GM21515 (cell line): ENCODE measurements around the gene ATXN7L1.
A peak's percentile ranks its signal among the peaks of the same experiment; 100 is the strongest.

Experiments
- ATAC-seq: cut with Tn5 transposase; IDR thresholded peaks from one replicate; pipeline ENCODE4 v1.9.1; 2021; ENCODE audit not compliant: unreplicated experiment

ATXN7L1 gene

GRCh38 chr7:105594034-105594433 lies 282.4 kb downstream of the ATXN7L1 start:
- ATAC-seq: no peak

GRCh38 chr7:105591522-105591921 lies 284.9 kb downstream of the ATXN7L1 start:
- ATAC-seq: no peak

GRCh38 chr7:105590793-105591192 lies 285.6 kb downstream of the ATXN7L1 start:
- no peak for ATAC-seq

GRCh38 chr7:105589356-105590077 lies 286.9 kb downstream of the ATXN7L1 start:
- peak; percentile 73 for ATAC-seq

GRCh38 chr7:105587909-105588635 lies 288.3 kb downstream of the ATXN7L1 start:
- no peak for ATAC-seq

- no peak for ATAC-seq
Observed at GRCh38 chr7:105585850-105586500, 290.4 kb downstream of the ATXN7L1 start.

- ATAC-seq: no peak
Observed at GRCh38 chr7:105584165-105584564, 292.2 kb downstream of the ATXN7L1 start.

- no peak for ATAC-seq
Observed at GRCh38 chr7:105583061-105583460, 293.3 kb downstream of the ATXN7L1 start.

- peak; percentile 70 for ATAC-seq
Observed at GRCh38 chr7:105581066-105581811, 295.2 kb downstream of the ATXN7L1 start, which contains the start of gene EFCAB10. Gene EFCAB10, minus strand, starts transcription at chr7:105581493. Its CDS starts 30 bp downstream, at chr7:105581463.

- ATAC-seq: no peak
Observed at GRCh38 chr7:105580022-105580740, 296.2 kb downstream of the ATXN7L1 start.

GRCh38 chr7:105578496-105578895 lies 297.9 kb downstream of the ATXN7L1 start:
- ATAC-seq: no peak

- ATAC-seq: no peak
Observed at GRCh38 chr7:105577251-105577650, 299.1 kb downstream of the ATXN7L1 start.

- ATAC-seq: no peak
Observed at GRCh38 chr7:105571891-105572290, 304.5 kb downstream of the ATXN7L1 start.

- ATAC-seq: no peak
Observed at GRCh38 chr7:105567821-105568220, 308.6 kb downstream of the ATXN7L1 start.

GRCh38 chr7:105567024-105567423 lies 309.4 kb downstream of the ATXN7L1 start:
- no peak for ATAC-seq

GRCh38 chr7:105565190-105565589 lies 311.2 kb downstream of the ATXN7L1 start:
- ATAC-seq: no peak

- no peak for ATAC-seq
Observed at GRCh38 chr7:105559926-105560325, 316.5 kb downstream of the ATXN7L1 start.
